Measurements from ENCODE around the gene MRPL43.

The MRPL43 gene

GRCh38 chr10:100985336-100985735, 2.0 kb downstream of the MRPL43 start:
- H3K9ac ChIP-seq (ENCODE audit: insufficient read length, low read depth): no peak overlapping the region
- TF ChIP-seq SUZ12 (IDR thresholded peaks at IDR 0.05; ENCODE audit: extremely low read depth, insufficient read depth, insufficient read length) (no peak), ZNF274 (IDR thresholded peaks at IDR 0.05; ENCODE audit: low read depth, low read length) (no peak), YY1 (IDR thresholded peaks at IDR 0.05; ENCODE audit: insufficient read depth, insufficient read length) (no peak)
- H3K9me3 ChIP-seq (ENCODE audit: insufficient read depth, low read length): no peaks in the 10 kb centered on the region
- H3K4me1 ChIP-seq (ENCODE audit: insufficient read depth, insufficient read length): peaks cover 6% of the 10 kb centered on the region
- H3K4me3 ChIP-seq (ENCODE audit: insufficient read length, low read depth): no peak overlapping the region
- no peak for DNase-seq (ENCODE audit: low read depth, low spot score)
- no peaks in the 10 kb centered on the region for H3K27me3 ChIP-seq (ENCODE audit: insufficient read depth, insufficient read length)
- H3K36me3 ChIP-seq (ENCODE audit: insufficient read depth, insufficient read length, low read length): peaks cover 61% of the 10 kb centered on the region

- Histone ChIP-seq H3K4me3 (ENCODE audit: insufficient read length, low read depth) (no peak overlapping the region), H3K4me1 (ENCODE audit: insufficient read depth, insufficient read length) (peaks cover 4% of the 10 kb centered on the region), H3K36me3 (ENCODE audit: insufficient read depth, insufficient read length, low read length) (peaks cover 62% of the 10 kb centered on the region), H3K27me3 (ENCODE audit: insufficient read depth, insufficient read length) (no peaks in the 10 kb centered on the region), H3K9ac (ENCODE audit: insufficient read length, low read depth) (no peak overlapping the region), H3K9me3 (ENCODE audit: insufficient read depth, low read length) (no peaks in the 10 kb centered on the region)
- DNase-seq (ENCODE audit: low read depth, low spot score): no peak
- no peak for TF ChIP-seq ZNF274 (IDR thresholded peaks at IDR 0.05; ENCODE audit: low read depth, low read length)
- no peak for TF ChIP-seq YY1 (IDR thresholded peaks at IDR 0.05; ENCODE audit: insufficient read depth, insufficient read length)
Observed at GRCh38 chr10:100984672-100985177, 2.6 kb downstream of the MRPL43 start.

GRCh38 chr10:100983868-100984671, 3.2 kb downstream of the MRPL43 start:
- Histone ChIP-seq H3K4me1 (ENCODE audit: insufficient read depth, insufficient read length) (peaks cover 4% of the 10 kb centered on the region), H3K9me3 (ENCODE audit: insufficient read depth, low read length) (no peaks in the 10 kb centered on the region), H3K36me3 (ENCODE audit: insufficient read depth, insufficient read length, low read length) (peaks cover 59% of the 10 kb centered on the region), H3K27me3 (ENCODE audit: insufficient read depth, insufficient read length) (no peaks in the 10 kb centered on the region), H3K9ac (ENCODE audit: insufficient read length, low read depth) (no peak overlapping the region), H3K4me3 (ENCODE audit: insufficient read length, low read depth) (no peak overlapping the region)
- no peak for DNase-seq (ENCODE audit: low read depth, low spot score)
- no peak for TF ChIP-seq YY1 (IDR thresholded peaks at IDR 0.05; ENCODE audit: insufficient read depth, insufficient read length)
- no peak for TF ChIP-seq SUZ12 (IDR thresholded peaks at IDR 0.05; ENCODE audit: extremely low read depth, insufficient read depth, insufficient read length)
- TF ChIP-seq ZNF274 (IDR thresholded peaks at IDR 0.05; ENCODE audit: low read depth, low read length): no peak

- H3K36me3 ChIP-seq (ENCODE audit: insufficient read depth, insufficient read length, low read length): peaks cover 58% of the 10 kb centered on the region
- H3K27me3 ChIP-seq (ENCODE audit: insufficient read depth, insufficient read length): no peaks in the 10 kb centered on the region
- TF ChIP-seq YY1 (IDR thresholded peaks at IDR 0.05; ENCODE audit: insufficient read depth, insufficient read length) (no peak), ZNF274 (IDR thresholded peaks at IDR 0.05; ENCODE audit: low read depth, low read length) (no peak), SUZ12 (IDR thresholded peaks at IDR 0.05; ENCODE audit: extremely low read depth, insufficient read depth, insufficient read length) (no peak)
- H3K9ac ChIP-seq (ENCODE audit: insufficient read length, low read depth): no peak overlapping the region
- no peak for DNase-seq (ENCODE audit: low read depth, low spot score)
- H3K4me3 ChIP-seq (ENCODE audit: insufficient read length, low read depth): no peak overlapping the region
- peaks cover 1% of the 10 kb centered on the region for H3K4me1 ChIP-seq (ENCODE audit: insufficient read depth, insufficient read length)
- no peaks in the 10 kb centered on the region for H3K9me3 ChIP-seq (ENCODE audit: insufficient read depth, low read length)
Observed at GRCh38 chr10:100982916-100983830, 4.1 kb downstream of the MRPL43 start.

GRCh38 chr10:100981178-100981772, 6.0 kb downstream of the MRPL43 start:
- Histone ChIP-seq H3K4me1 (ENCODE audit: insufficient read depth, insufficient read length) (no peaks in the 10 kb centered on the region), H3K36me3 (ENCODE audit: insufficient read depth, insufficient read length, low read length) (peaks cover 53% of the 10 kb centered on the region), H3K4me3 (ENCODE audit: insufficient read length, low read depth) (no peak overlapping the region), H3K9me3 (ENCODE audit: insufficient read depth, low read length) (no peaks in the 10 kb centered on the region), H3K9ac (ENCODE audit: insufficient read length, low read depth) (no peak overlapping the region), H3K27me3 (ENCODE audit: insufficient read depth, insufficient read length) (no peaks in the 10 kb centered on the region)
- no peak for DNase-seq (ENCODE audit: low read depth, low spot score)
- TF ChIP-seq ZNF274 (IDR thresholded peaks at IDR 0.05; ENCODE audit: low read depth, low read length) (no peak), SUZ12 (IDR thresholded peaks at IDR 0.05; ENCODE audit: extremely low read depth, insufficient read depth, insufficient read length) (no peak), YY1 (IDR thresholded peaks at IDR 0.05; ENCODE audit: insufficient read depth, insufficient read length) (no peak)

GRCh38 chr10:100980711-100981110, 6.6 kb downstream of the MRPL43 start:
- peaks cover 48% of the 10 kb centered on the region for H3K36me3 ChIP-seq (ENCODE audit: insufficient read depth, insufficient read length, low read length)
- no peaks in the 10 kb centered on the region for H3K4me1 ChIP-seq (ENCODE audit: insufficient read depth, insufficient read length)
- H3K9me3 ChIP-seq (ENCODE audit: insufficient read depth, low read length): no peaks in the 10 kb centered on the region
- no peaks in the 10 kb centered on the region for H3K27me3 ChIP-seq (ENCODE audit: insufficient read depth, insufficient read length)
- DNase-seq (ENCODE audit: low read depth, low spot score): no peak
- H3K9ac ChIP-seq (ENCODE audit: insufficient read length, low read depth): no peak overlapping the region
- H3K4me3 ChIP-seq (ENCODE audit: insufficient read length, low read depth): no peak overlapping the region
- TF ChIP-seq ZNF274 (IDR thresholded peaks at IDR 0.05; ENCODE audit: low read depth, low read length) (no peak), YY1 (IDR thresholded peaks at IDR 0.05; ENCODE audit: insufficient read depth, insufficient read length) (no peak), SUZ12 (IDR thresholded peaks at IDR 0.05; ENCODE audit: extremely low read depth, insufficient read depth, insufficient read length) (no peak)
